WTC11 (cell line): ENCODE measurements around the gene SESTD1. TPM values are rescaled to one million over a fixed set of nuclear protein-coding genes. Genes with fewer than 3 reads are reported as not detected.
A peak's percentile ranks its signal among the peaks of the same experiment; 100 is the strongest.

Experiments used
- ATAC-seq: fragments of 200-7000 bp; cut with Tn5 transposase; 2 replicates; pipeline ENCODE4 v1.10.0; 2021; ENCODE audit warnings: mild to moderate bottlenecking, moderate library complexity
- CTCF ChIA-PET: fragments of 300-600 bp; sonication (Branson Sonifier 250); formaldehyde crosslinking; loops from one replicate; lab custom pipeline; 2021; ENCODE audit warnings: antibody characterized with exemption; lab: Charles Lee
- POLR2A ChIA-PET: fragments of 350-600 bp; sonication (Branson Sonifier 250); formaldehyde crosslinking; loops from one replicate; lab custom pipeline; 2021; ENCODE audit warnings: antibody characterized with exemption; lab: Charles Lee
- DNase-seq: peaks from one replicate; pipeline ENCODE4 v3.0.0; 2021; ENCODE audit warnings: low spot score
- H3K27ac Mint-ChIP-seq: 2 replicates; pipeline ENCODE4 v1.8.0; 2021; ENCODE audit warnings: mixed read lengths
- H3K27me3 Mint-ChIP-seq: 2 replicates; pipeline ENCODE4 v1.8.0; 2021; ENCODE audit warnings: low read depth, mild to moderate bottlenecking, moderate library complexity, mixed read lengths
- H3K36me3 Mint-ChIP-seq: 2 replicates; pipeline ENCODE4 v1.8.0; 2021; ENCODE audit warnings: mixed read lengths
- H3K4me1 Mint-ChIP-seq: 2 replicates; pipeline ENCODE4 v1.8.0; 2022; ENCODE audit warnings: mixed read lengths
- H3K4me3 Mint-ChIP-seq: 2 replicates; pipeline ENCODE4 v1.8.0; 2021; ENCODE audit warnings: mild to moderate bottlenecking, moderate library complexity, mixed read lengths
- H3K9me3 Mint-ChIP-seq: 2 replicates; pipeline ENCODE4 v1.8.0; 2021; ENCODE audit warnings: mixed read lengths
- ATF6 ChIP-seq: sonication (generic); formaldehyde crosslinking; IDR thresholded peaks from 2 replicates; pipeline ENCODE4 v1.8.1; 2023; ENCODE audit warnings: mild to moderate bottlenecking, missing genetic modification reagents
- CBFB ChIP-seq: sonication (generic); formaldehyde crosslinking; IDR thresholded peaks from 2 replicates; pipeline ENCODE4 v1.8.1; 2022; ENCODE audit warnings: mild to moderate bottlenecking, low read depth, missing genetic modification reagents
- ELF4 ChIP-seq: sonication (generic); formaldehyde crosslinking; IDR thresholded peaks from 2 replicates; pipeline ENCODE4 v1.8.1; 2022; ENCODE audit warnings: low read depth, mild to moderate bottlenecking, moderate library complexity, missing genetic modification reagents
- FOXP4 ChIP-seq: sonication (generic); formaldehyde crosslinking; IDR thresholded peaks from 2 replicates; pipeline ENCODE4 v1.8.0; 2022; ENCODE audit warnings: mild to moderate bottlenecking, missing genetic modification reagents
- GABPB1 ChIP-seq: sonication (generic); formaldehyde crosslinking; IDR thresholded peaks from 2 replicates; pipeline ENCODE4 v1.8.1; 2023; ENCODE audit warnings: mild to moderate bottlenecking, missing genetic modification reagents
- HMGXB4 ChIP-seq: sonication (generic); formaldehyde crosslinking; IDR thresholded peaks from 2 replicates; pipeline ENCODE4 v1.8.1; 2023; ENCODE audit warnings: mild to moderate bottlenecking, moderate library complexity, missing genetic modification reagents
- IRF2 ChIP-seq: sonication (generic); formaldehyde crosslinking; IDR thresholded peaks from 2 replicates; pipeline ENCODE4 v1.8.0; 2022; ENCODE audit warnings: low read depth, missing genetic modification reagents, borderline replicate concordance
- JUN ChIP-seq: sonication (generic); formaldehyde crosslinking; IDR thresholded peaks from 2 replicates; pipeline ENCODE4 v1.8.0; 2023; ENCODE audit warnings: mild to moderate bottlenecking, missing genetic modification reagents
- MAX ChIP-seq: sonication (generic); formaldehyde crosslinking; IDR thresholded peaks from 2 replicates; pipeline ENCODE4 v1.8.0; 2022; ENCODE audit warnings: mild to moderate bottlenecking, missing genetic modification reagents
- NFYB ChIP-seq: sonication (generic); formaldehyde crosslinking; conservative IDR thresholded peaks from 2 replicates; pipeline ENCODE4 v1.8.0; 2022; ENCODE audit warnings: low read depth, missing genetic modification reagents
- NR1H2 ChIP-seq: sonication (generic); formaldehyde crosslinking; IDR thresholded peaks from 2 replicates; pipeline ENCODE4 v1.9.0; 2021; ENCODE audit warnings: mild to moderate bottlenecking, moderate library complexity, missing genetic modification reagents
- NR2C2 ChIP-seq: sonication (generic); formaldehyde crosslinking; IDR thresholded peaks from 2 replicates; pipeline ENCODE4 v1.8.0; 2022; ENCODE audit warnings: mild to moderate bottlenecking, missing genetic modification reagents
- PRDM15 ChIP-seq: sonication (generic); formaldehyde crosslinking; IDR thresholded peaks from 2 replicates; pipeline ENCODE4 v1.8.0; 2022; ENCODE audit warnings: missing genetic modification reagents
- PRRX2 ChIP-seq: fragments of 250-450 bp; sonication (Bioruptor Pico); IDR thresholded peaks from 2 replicates; pipeline ENCODE4 v1.8.0; 2021; ENCODE audit warnings: mild to moderate bottlenecking
- SP1 ChIP-seq: sonication (generic); formaldehyde crosslinking; conservative IDR thresholded peaks from 2 replicates; pipeline ENCODE4 v1.8.1; 2022; ENCODE audit warnings: missing genetic modification reagents
- TEAD1 ChIP-seq: sonication (generic); formaldehyde crosslinking; IDR thresholded peaks from 2 replicates; pipeline ENCODE4 v1.8.0; 2022; ENCODE audit warnings: mild to moderate bottlenecking, missing genetic modification reagents
- TP53 ChIP-seq: sonication (generic); formaldehyde crosslinking; IDR thresholded peaks from 2 replicates; pipeline ENCODE4 v1.8.1; 2023; ENCODE audit warnings: mild to moderate bottlenecking, missing genetic modification reagents
- USF1 ChIP-seq: sonication (generic); formaldehyde crosslinking; IDR thresholded peaks from 2 replicates; pipeline ENCODE4 v1.8.0; 2022; ENCODE audit warnings: mild to moderate bottlenecking, missing genetic modification reagents
- ZBTB21 ChIP-seq: sonication (generic); formaldehyde crosslinking; IDR thresholded peaks from 2 replicates; pipeline ENCODE4 v1.8.1; 2023; ENCODE audit warnings: mild to moderate bottlenecking, missing genetic modification reagents, borderline replicate concordance
- ZNF232 ChIP-seq: sonication (generic); formaldehyde crosslinking; IDR thresholded peaks from 2 replicates; pipeline ENCODE4 v1.8.0; 2022; ENCODE audit warnings: mild to moderate bottlenecking, missing genetic modification reagents
- ZNF263 ChIP-seq: sonication (generic); formaldehyde crosslinking; IDR thresholded peaks from 2 replicates; pipeline ENCODE4 v1.8.1; 2022; ENCODE audit warnings: low read depth, mild to moderate bottlenecking, moderate library complexity, missing genetic modification reagents
- ZSCAN18 ChIP-seq: fragments of 250-450 bp; sonication (Bioruptor Pico); IDR thresholded peaks from 2 replicates; pipeline ENCODE4 v2.1.2; 2022; ENCODE audit warnings: mild to moderate bottlenecking, moderate library complexity
- total RNA-seq: library from RNA; stranded (reverse); gene quantifications from 3 replicates; pipeline ENCODE4 v1.2.3, GENCODE V29; 2021

SESTD1 gene
- total RNA-seq, 1 experiment from 2014 or later, result 59.9 TPM

GRCh38 chr2:179193759-179194394 is 70.8 kb downstream of the SESTD1 start:
- no peak overlapping the region for H3K4me3 Mint-ChIP-seq
- no peaks in the 10 kb centered on the region; the same call in 1 of the 2 replicates for H3K27me3 Mint-ChIP-seq
- CTCF ChIA-PET, result interaction anchor here (0.6 kb wide), 1 partner anchor 1717 kb away, joined by 6 read pairs; no protein-coding TSS in a partner anchor
- no peak overlapping the region; the same call in 1 of the 2 replicates for H3K27ac Mint-ChIP-seq
- TF ChIP-seq USF1, result no peak
- no peak for TF ChIP-seq MAX
- TF ChIP-seq NFYB (CRISPR knock-in tag), result no peak
- TF ChIP-seq NR1H2 (CRISPR knock-in tag), result no peak
- TF ChIP-seq CBFB (CRISPR knock-in tag), result no peak
- no peak for TF ChIP-seq PRDM15 (CRISPR knock-in tag)
- no peak for TF ChIP-seq PRRX2
- no peak for TF ChIP-seq ZNF263
- TF ChIP-seq IRF2, result no peak
- TF ChIP-seq ZNF232, result no peak
- no peak for TF ChIP-seq ZBTB21 (CRISPR knock-in tag)
- TF ChIP-seq SP1 (CRISPR knock-in tag), result no peak
- no peak for TF ChIP-seq FOXP4
- no peak for TF ChIP-seq NR2C2
- TF ChIP-seq, all 79 proteins: peak for 0
- POLR2A ChIA-PET, result no interaction called here
- peaks cover 9% of the 10 kb centered on the region for H3K4me1 Mint-ChIP-seq
- H3K9me3 Mint-ChIP-seq, result peaks cover 73% of the 10 kb centered on the region
- H3K36me3 Mint-ChIP-seq, result peaks cover 64% of the 10 kb centered on the region
- no peak for ATAC-seq
- no peak for DNase-seq

- ChIA-PET CTCF (no interaction called here), POLR2A (no interaction called here)
- Mint-ChIP-seq H3K27me3 (no peaks in the 10 kb centered on the region; the same call in 1 of the 2 replicates), H3K4me1 (peaks cover 26% of the 10 kb centered on the region), H3K4me3 (no peak overlapping the region), H3K27ac (peak overlapping the region; percentile 21), H3K36me3 (peaks cover 55% of the 10 kb centered on the region), H3K9me3 (peaks cover 65% of the 10 kb centered on the region)
- TF ChIP-seq TEAD1 (CRISPR knock-in tag) (no peak), GABPB1 (CRISPR knock-in tag) (0 out of 2 replicates have a peak, but pooled peaks have one; percentile 21)
- ATAC-seq, result no peak
- DNase-seq, result no peak
Measured at GRCh38 chr2:179191110-179191509, 73.5 kb downstream of the SESTD1 start.

GRCh38 chr2:179186126-179186525 is 78.5 kb downstream of the SESTD1 start:
- H3K4me3 Mint-ChIP-seq, result no peak overlapping the region
- CTCF ChIA-PET, result no interaction called here
- no peak for TF ChIP-seq JUN (CRISPR knock-in tag)
- no peak for TF ChIP-seq ZSCAN18 (CRISPR knock-in tag)
- TF ChIP-seq SP1 (CRISPR knock-in tag), result no peak
- TF ChIP-seq ATF6, result no peak
- no peak for TF ChIP-seq TP53 (CRISPR knock-in tag)
- no peak for TF ChIP-seq ELF4 (CRISPR knock-in tag)
- no peak for TF ChIP-seq HMGXB4 (CRISPR knock-in tag)

More at GRCh38 chr2:179186126-179186525, 78.5 kb downstream of the SESTD1 start:
- Mint-ChIP-seq H3K27me3 (no peaks in the 10 kb centered on the region), H3K4me1 (peaks cover 37% of the 10 kb centered on the region), H3K36me3 (peaks cover 33% of the 10 kb centered on the region), H3K9me3 (peaks cover 36% of the 10 kb centered on the region), H3K27ac (no peak overlapping the region)
- DNase-seq (no peak), ATAC-seq (no peak)
- POLR2A ChIA-PET, result no interaction called here
